IPS-20b (cell line): ENCODE results near the gene TRMT5.

Experiments used
- H3K27ac ChIP-seq: one replicate; pipeline ENCODE4 v1.5.1; 2013; ENCODE audit warnings: low read length
- H3K27me3 ChIP-seq: 2 replicates; pipeline ENCODE4 v1.6.1; 2013; ENCODE audit warnings: mild to moderate bottlenecking, low read length, inconsistent platforms; ENCODE audit not compliant: insufficient read depth
- H3K36me3 ChIP-seq: 2 replicates; pipeline ENCODE4 v1.6.1; 2013; ENCODE audit warnings: low read depth, mild to moderate bottlenecking, inconsistent platforms, low read length, moderate library complexity; ENCODE audit not compliant: insufficient read depth
- H3K4me1 ChIP-seq: 2 replicates; pipeline ENCODE4 v1.6.1; 2013; ENCODE audit warnings: mild to moderate bottlenecking, control low read depth, inconsistent platforms, low read length, moderate library complexity; ENCODE audit not compliant: insufficient read depth
- H3K4me3 ChIP-seq: 2 replicates; pipeline ENCODE4 v1.5.1; 2013; ENCODE audit warnings: mild to moderate bottlenecking, low read length, inconsistent platforms
- H3K9ac ChIP-seq: 2 replicates; pipeline ENCODE4 v1.6.1; 2013; ENCODE audit warnings: low read depth, mild to moderate bottlenecking, inconsistent platforms, low read length, moderate library complexity
- H3K9me3 ChIP-seq: 2 replicates; pipeline ENCODE4 v1.6.1; 2013; ENCODE audit warnings: mild to moderate bottlenecking, low read depth, low read length, inconsistent platforms; ENCODE audit not compliant: insufficient read depth

TRMT5 gene

DNA sequence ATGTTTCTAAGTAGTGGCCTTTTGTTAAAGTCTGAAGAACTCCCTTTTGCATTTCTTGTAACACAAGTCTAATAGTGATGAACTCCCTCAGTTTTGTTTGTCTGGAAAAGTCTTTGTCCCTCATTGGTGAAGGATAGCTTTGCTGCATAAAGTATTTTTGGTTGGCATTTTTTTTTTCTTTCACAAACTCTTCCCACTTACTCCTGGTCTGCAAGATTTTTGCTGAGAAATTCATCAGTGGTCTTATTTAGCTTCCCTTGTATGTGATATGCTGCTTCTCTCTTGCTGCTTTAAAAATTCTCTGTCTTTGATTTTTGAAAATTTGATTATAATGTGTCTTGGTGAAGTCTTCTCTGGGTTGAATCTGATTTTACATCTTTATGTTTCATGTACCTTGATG, 22.7 kb downstream of the TRMT5 start:
- H3K36me3 ChIP-seq: no peaks in the 10 kb centered on the region
- no peaks in the 10 kb centered on the region for H3K27me3 ChIP-seq
- H3K9me3 ChIP-seq: peaks cover 22% of the 10 kb centered on the region
- H3K4me1 ChIP-seq: no peaks in the 10 kb centered on the region
- no peak overlapping the region for H3K27ac ChIP-seq
- H3K9ac ChIP-seq: no peak overlapping the region
- no peak overlapping the region for H3K4me3 ChIP-seq

DNA sequence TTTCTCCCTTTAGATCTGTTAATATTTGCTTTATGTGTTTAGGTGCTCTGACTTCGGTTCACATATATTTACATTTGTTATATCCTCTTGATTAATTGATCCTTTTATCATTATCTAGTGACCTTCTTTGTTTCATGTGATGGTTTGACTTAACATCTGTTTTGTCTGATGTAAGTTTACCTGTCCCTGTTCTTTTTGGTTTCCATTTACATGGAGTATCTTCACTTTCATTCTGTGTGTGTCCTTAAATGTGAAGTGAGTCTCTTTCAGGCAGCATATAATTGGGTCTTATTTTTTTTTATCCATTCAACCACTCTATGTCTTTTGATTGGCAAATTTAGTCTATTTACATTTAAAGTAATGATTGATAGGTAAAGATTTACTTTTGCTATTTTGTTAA, 24.2 kb downstream of the TRMT5 start:
- Histone ChIP-seq H3K9me3 (peaks cover 22% of the 10 kb centered on the region), H3K27me3 (no peaks in the 10 kb centered on the region), H3K36me3 (no peaks in the 10 kb centered on the region), H3K27ac (no peak overlapping the region), H3K9ac (no peak overlapping the region), H3K4me3 (no peak overlapping the region), H3K4me1 (no peaks in the 10 kb centered on the region)

DNA sequence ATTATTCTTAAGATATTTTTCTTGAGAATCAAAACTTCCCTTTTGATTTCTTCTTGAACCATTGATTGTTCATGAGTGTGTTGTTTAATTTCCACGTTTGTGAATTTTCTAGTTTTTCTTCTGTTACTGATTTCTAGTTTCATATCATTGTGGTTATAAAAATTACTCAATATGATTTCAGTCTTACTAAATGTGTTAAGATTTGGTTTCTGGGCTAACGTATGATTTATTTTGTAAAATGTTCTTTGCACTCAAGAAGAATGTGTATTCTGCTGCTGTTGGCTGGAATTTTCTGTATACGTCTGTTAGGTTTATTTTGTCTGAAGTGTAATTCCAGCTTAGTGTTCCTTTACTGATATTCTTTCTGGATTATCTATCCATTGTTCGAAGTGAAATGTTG, 24.7 kb downstream of the TRMT5 start:
- no peaks in the 10 kb centered on the region for H3K4me1 ChIP-seq
- no peak overlapping the region for H3K9ac ChIP-seq
- H3K27me3 ChIP-seq: no peaks in the 10 kb centered on the region
- no peak overlapping the region for H3K4me3 ChIP-seq
- peaks cover 22% of the 10 kb centered on the region for H3K9me3 ChIP-seq
- no peaks in the 10 kb centered on the region for H3K36me3 ChIP-seq
- H3K27ac ChIP-seq: no peak overlapping the region

DNA sequence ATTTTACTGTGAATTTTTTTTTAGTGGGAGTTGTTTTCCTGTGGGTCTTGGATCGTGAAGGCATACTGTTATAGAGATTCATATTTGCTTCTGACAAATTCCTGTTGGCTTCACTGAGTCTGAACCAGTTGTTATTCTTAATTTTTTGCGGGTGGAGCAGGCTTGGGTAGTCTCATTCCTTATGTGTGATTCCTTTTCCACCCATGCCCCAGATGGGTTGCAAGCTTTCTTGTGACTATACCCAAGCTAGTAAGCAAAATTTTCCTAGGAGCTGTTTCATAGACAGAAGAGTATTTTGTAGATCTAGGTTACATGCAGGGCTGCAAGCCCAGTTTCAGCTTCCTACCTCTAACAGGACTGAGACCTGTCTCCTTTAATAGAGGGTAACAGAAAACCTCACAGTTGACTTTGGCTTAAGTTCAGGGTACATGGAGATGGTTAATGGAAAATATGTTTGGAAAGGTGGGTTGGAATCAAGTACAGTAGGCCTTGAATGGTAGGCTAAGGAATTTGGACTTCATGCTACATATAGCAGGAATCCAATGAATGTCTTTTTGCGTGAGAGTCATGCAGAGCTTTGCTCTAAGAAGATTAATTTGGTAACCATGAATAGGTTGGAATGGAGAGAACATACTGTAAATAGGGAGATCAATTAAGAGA, 29.0 kb downstream of the TRMT5 start:
- Histone ChIP-seq H3K9me3 (peaks cover 11% of the 10 kb centered on the region), H3K27ac (no peak overlapping the region), H3K36me3 (no peaks in the 10 kb centered on the region), H3K27me3 (no peaks in the 10 kb centered on the region), H3K4me1 (no peaks in the 10 kb centered on the region), H3K9ac (no peak overlapping the region), H3K4me3 (no peak overlapping the region)

DNA sequence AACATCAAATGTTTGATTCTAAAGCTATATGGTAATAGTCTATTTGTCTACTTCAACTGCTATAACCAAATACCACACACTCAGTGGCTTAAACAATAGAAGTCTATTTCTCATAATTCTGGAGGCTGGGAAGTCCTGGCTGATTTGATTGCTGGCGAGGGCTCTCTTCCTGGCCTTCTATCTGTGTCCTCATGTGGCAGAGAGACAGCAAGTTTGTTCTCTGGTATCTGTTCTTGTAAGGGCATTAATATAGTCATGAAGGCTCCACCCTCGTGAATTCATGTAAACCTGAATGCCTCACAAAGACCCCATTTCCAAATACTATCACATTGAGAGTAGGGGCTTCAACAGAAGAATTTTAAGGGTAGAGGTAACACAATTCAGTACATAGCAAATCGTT, 34.1 kb downstream of the TRMT5 start:
- no peaks in the 10 kb centered on the region for H3K36me3 ChIP-seq
- H3K9me3 ChIP-seq: no peaks in the 10 kb centered on the region
- H3K4me3 ChIP-seq: no peak overlapping the region
- no peak overlapping the region for H3K9ac ChIP-seq
- no peaks in the 10 kb centered on the region for H3K27me3 ChIP-seq
- H3K4me1 ChIP-seq: no peaks in the 10 kb centered on the region
- no peak overlapping the region for H3K27ac ChIP-seq

DNA sequence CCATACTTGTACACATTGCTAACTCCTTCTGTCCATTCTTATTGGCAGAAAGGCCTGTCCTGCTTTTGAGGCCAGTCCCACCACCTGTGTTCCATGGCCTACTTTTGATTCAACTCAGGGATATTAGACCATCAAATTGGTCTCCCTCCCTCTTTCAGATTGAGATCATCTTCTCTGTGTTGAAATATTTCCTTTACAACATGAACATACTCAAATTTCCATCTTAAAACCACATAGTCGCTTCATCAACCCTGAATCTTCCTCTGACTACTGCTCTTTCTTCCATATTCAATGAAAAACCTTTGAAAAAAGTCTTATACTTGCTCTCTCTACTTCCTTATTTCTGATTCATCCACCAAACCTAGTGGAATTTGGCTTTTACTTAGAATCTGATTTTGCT, 34.9 kb downstream of the TRMT5 start:
- no peaks in the 10 kb centered on the region for H3K4me1 ChIP-seq
- no peaks in the 10 kb centered on the region for H3K36me3 ChIP-seq
- no peak overlapping the region for H3K4me3 ChIP-seq
- no peak overlapping the region for H3K27ac ChIP-seq
- H3K9me3 ChIP-seq: no peaks in the 10 kb centered on the region
- no peaks in the 10 kb centered on the region for H3K27me3 ChIP-seq
- H3K9ac ChIP-seq: no peak overlapping the region

DNA sequence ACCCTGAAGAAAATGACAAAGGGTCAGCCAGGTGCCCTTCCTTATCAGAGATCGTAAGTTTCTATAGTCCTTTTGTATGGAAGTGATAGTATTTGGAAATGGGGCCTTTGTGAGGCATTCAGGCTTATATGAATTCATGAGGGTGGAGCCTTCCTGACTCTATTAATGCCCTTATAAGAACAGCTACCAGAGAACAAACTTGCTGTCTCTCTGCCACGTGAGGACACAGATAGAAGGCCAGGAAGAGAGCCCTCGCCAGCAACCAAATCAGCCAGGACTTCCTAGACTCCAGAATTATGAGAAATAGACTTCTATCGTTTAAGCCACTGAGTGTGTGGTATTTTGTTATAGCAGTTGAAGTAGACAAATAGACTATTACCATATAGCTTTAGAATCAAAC, 36.7 kb downstream of the TRMT5 start:
- Histone ChIP-seq H3K4me1 (no peaks in the 10 kb centered on the region), H3K9me3 (no peaks in the 10 kb centered on the region), H3K4me3 (no peak overlapping the region), H3K9ac (no peak overlapping the region), H3K27ac (no peak overlapping the region), H3K27me3 (no peaks in the 10 kb centered on the region), H3K36me3 (no peaks in the 10 kb centered on the region)

DNA sequence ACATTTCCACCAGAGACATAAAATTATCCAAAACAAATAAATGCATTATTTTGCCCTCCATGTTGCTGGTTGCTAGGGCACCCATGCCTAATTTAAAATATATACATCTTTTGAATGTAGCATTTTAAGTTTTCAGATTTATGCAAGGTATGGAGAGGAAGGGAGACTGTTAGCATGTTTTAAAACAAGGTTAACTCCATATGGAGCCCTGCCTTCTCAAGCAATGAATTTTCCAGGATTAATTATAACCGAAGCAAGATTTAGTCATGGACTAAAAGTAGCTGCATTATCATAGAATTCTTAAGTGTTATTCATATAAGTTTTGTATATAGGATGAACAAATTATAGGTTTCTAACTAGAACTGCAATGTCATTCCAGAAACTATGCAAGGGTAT, 37.2 kb downstream of the TRMT5 start:
- Histone ChIP-seq H3K4me3 (no peak overlapping the region), H3K4me1 (no peaks in the 10 kb centered on the region), H3K27ac (no peak overlapping the region), H3K9me3 (no peaks in the 10 kb centered on the region), H3K9ac (no peak overlapping the region), H3K36me3 (no peaks in the 10 kb centered on the region), H3K27me3 (no peaks in the 10 kb centered on the region)

DNA sequence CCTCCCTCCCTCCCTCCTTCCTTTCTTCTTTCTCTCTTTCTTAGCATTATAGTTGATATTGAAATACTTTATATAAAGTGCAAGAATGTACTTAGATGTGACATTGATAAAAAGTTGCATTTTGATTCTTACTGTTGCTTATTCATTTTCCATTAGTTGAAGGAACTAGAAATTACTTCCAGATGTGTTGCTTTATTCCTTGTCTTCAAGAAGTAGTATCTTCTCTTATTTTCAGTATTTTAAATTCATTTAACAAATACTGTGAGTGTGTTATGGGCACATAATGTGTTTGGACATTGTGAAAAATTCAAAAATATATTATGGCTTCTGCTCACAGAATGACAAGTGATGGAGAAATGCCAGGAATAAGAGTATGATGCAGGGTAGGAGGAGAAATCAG, 45.6 kb downstream of the TRMT5 start:
- Histone ChIP-seq H3K36me3 (no peaks in the 10 kb centered on the region), H3K4me3 (no peak overlapping the region), H3K27ac (no peak overlapping the region), H3K4me1 (peaks cover 4% of the 10 kb centered on the region; the same call in 1 of the 2 replicates), H3K27me3 (no peaks in the 10 kb centered on the region), H3K9me3 (no peaks in the 10 kb centered on the region), H3K9ac (no peak overlapping the region)

DNA sequence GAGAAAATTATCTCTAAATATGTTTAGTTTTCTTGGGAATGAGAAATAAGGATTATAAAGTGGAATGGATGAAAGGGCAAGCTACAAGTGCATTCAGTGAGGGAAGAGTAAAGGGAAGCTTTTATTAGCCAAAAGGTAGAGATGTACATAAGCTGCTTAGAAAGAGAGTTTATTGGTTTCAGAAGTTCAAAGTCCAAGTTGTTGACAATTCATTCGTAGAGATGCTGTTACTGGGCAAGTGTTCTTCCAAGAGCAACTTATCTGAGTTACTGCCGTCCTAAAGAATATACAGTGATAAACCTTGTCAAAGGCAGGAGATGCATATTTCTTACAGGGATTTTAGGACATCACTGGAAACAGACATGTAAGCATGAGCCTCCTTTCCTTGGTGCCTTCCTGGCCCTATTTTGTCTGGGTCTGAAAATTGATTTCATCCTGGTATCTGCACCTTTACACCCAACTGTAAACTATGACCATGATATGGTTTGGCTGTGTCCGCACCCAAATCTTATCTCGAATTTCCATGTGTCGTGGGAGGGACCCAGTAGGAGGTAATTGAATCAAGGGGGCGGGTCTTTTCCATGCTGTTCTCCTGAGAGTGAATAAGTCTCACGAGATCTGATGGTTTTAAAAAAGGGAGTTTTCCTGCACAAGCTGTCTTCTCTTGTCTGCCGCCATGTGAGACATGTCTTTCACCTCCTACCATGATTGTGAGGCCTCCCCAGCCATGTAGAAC, 46.8 kb downstream of the TRMT5 start:
- no peaks in the 10 kb centered on the region for H3K9me3 ChIP-seq
- no peaks in the 10 kb centered on the region for H3K27me3 ChIP-seq
- no peak overlapping the region for H3K4me3 ChIP-seq
- no peak overlapping the region for H3K27ac ChIP-seq
- no peaks in the 10 kb centered on the region for H3K36me3 ChIP-seq
- H3K4me1 ChIP-seq: peaks cover 4% of the 10 kb centered on the region; the same call in 1 of the 2 replicates
- H3K9ac ChIP-seq: no peak overlapping the region

DNA sequence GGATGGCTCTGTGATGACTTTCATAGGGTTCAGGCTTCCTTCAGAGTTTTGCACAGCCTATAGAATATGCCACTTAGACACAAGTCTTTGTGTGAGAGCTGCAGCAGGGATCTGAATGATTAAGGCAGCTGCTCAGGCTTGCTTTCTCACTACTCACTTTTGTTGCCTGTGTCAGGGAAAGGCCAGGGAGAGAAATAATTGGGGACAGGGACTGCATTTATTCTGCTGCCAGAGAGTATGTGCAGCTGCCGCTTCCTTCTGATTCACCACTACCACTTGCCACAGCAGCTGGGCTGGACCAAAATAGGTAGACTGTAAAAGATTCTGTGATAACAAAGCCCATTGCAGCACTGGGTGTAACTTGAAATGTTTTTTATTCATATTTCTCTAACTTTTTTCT, 49.7 kb downstream of the TRMT5 start:
- peaks cover 4% of the 10 kb centered on the region; the same call in 1 of the 2 replicates for H3K4me1 ChIP-seq

DNA sequence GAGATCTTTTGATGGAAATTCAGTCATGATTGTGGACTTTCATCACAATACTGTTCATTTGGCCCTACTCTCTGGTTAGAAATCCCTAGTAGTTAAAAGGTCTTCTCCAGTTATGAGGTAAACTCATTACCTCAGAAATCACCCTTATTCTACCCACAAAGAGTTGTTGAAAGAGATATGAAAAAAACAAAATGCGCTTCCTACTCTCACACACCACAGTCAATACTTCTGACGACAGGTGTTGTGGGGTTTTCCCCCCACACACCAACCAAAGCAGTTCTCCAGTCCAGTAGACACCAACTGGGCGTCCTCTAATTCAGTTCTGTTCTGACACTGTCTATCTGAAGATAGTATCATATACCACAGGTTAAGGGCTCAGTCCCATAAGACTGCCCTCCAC, 54.9 kb downstream of the TRMT5 start:
- no peak overlapping the region for H3K4me3 ChIP-seq
- no peak overlapping the region for H3K9ac ChIP-seq
- no peaks in the 10 kb centered on the region for H3K4me1 ChIP-seq
- H3K27ac ChIP-seq: no peak overlapping the region
- H3K9me3 ChIP-seq: no peaks in the 10 kb centered on the region
- no peaks in the 10 kb centered on the region for H3K36me3 ChIP-seq
- H3K27me3 ChIP-seq: no peaks in the 10 kb centered on the region

More for the DNA sequence above, 49.7 kb downstream of the TRMT5 start:
- no peaks in the 10 kb centered on the region for H3K36me3 ChIP-seq
- no peak overlapping the region for H3K4me3 ChIP-seq
- no peak overlapping the region for H3K9ac ChIP-seq
- no peaks in the 10 kb centered on the region for H3K9me3 ChIP-seq
- no peak overlapping the region for H3K27ac ChIP-seq
- no peaks in the 10 kb centered on the region for H3K27me3 ChIP-seq
